HepG2 (cell line): Measurements from ENCODE around the gene ARHGAP19. TPM values are rescaled to one million over a fixed set of nuclear protein-coding genes. Genes with fewer than 3 reads are reported as not detected.

ENCODE experiments used
- CBX2 ChIP-seq, 2 experiments: fragments of 200-600 bp in 1 of 2; sonication (generic); formaldehyde crosslinking in 1 of 2; IDR thresholded peaks; 2 replicates each; pipeline versions ENCODE4 v1.7.0 to v1.8.1; 2018 to 2022; ENCODE audit warnings: low read depth in 2 of 2, low read length in 1 of 2, mild to moderate bottlenecking in 1 of 2, missing genetic modification reagents in 1 of 2
- HNF4A ChIP-seq: sonication (generic); formaldehyde crosslinking; IDR thresholded peaks from 2 replicates; pipeline ENCODE4 v1.4.0; 2020; ENCODE audit warnings: missing genetic modification reagents
- KAT7 ChIP-seq: IDR thresholded peaks from 2 replicates; pipeline ENCODE4 v1.6.1; 2018; ENCODE audit warnings: borderline replicate concordance, missing compliant biosample characterization
- KDM4B ChIP-seq: sonication (generic); formaldehyde crosslinking; IDR thresholded peaks from 2 replicates; pipeline ENCODE4 v1.4.0; 2020; ENCODE audit warnings: missing genetic modification reagents
- KDM6A ChIP-seq: IDR thresholded peaks from 2 replicates; pipeline ENCODE4 v1.6.1; 2016; ENCODE audit warnings: low read depth
- MAZ ChIP-seq, 2 experiments: sonication (generic) in 1 of 2; formaldehyde crosslinking in 1 of 2; IDR thresholded peaks; 2 replicates each; pipeline versions ENCODE4 v1.5.0 to v1.6.1; 2012 to 2020; ENCODE audit warnings: low read depth in 2 of 2, mild to moderate bottlenecking in 2 of 2, borderline replicate concordance in 1 of 2, improper control_type of control experiment in 1 of 2, low read length in 1 of 2, missing genetic modification reagents in 1 of 2, moderate library complexity in 1 of 2
- NCOA2 ChIP-seq: sonication (generic); formaldehyde crosslinking; IDR thresholded peaks from 2 replicates; pipeline ENCODE4 v1.8.0; 2022; ENCODE audit warnings: inconsistent platforms
- REL ChIP-seq: sonication (generic); formaldehyde crosslinking; conservative IDR thresholded peaks from 2 replicates; pipeline ENCODE4 v1.8.0; 2022; ENCODE audit warnings: mild to moderate bottlenecking, missing genetic modification reagents, moderate library complexity
- ZBTB7B ChIP-seq: sonication (generic); formaldehyde crosslinking; IDR thresholded peaks from 2 replicates; pipeline ENCODE4 v1.4.0; 2020; ENCODE audit warnings: missing genetic modification reagents
- ZFP37 ChIP-seq: sonication (generic); formaldehyde crosslinking; IDR thresholded peaks from 2 replicates; pipeline ENCODE4 v1.4.0; 2020; ENCODE audit warnings: missing genetic modification reagents, borderline replicate concordance
- ZFYVE20 ChIP-seq: sonication (generic); formaldehyde crosslinking; IDR thresholded peaks from 2 replicates; pipeline ENCODE4 v1.8.0; 2023; ENCODE audit warnings: low read depth, mild to moderate bottlenecking, moderate library complexity, missing genetic modification reagents, borderline replicate concordance
- ZNF138 ChIP-seq: sonication (generic); formaldehyde crosslinking; IDR thresholded peaks from 2 replicates; pipeline ENCODE4 v1.5.0; 2020; ENCODE audit warnings: mild to moderate bottlenecking, low read depth, missing genetic modification reagents
- ZNF558 ChIP-seq: sonication (generic); formaldehyde crosslinking; IDR thresholded peaks from 2 replicates; pipeline ENCODE4 v1.9.0; 2022; ENCODE audit warnings: mild to moderate bottlenecking, missing genetic modification reagents, borderline replicate concordance
- ZNF766 ChIP-seq: sonication (generic); formaldehyde crosslinking; IDR thresholded peaks from 2 replicates; pipeline ENCODE4 v1.5.0; 2020; ENCODE audit warnings: missing genetic modification reagents, borderline replicate concordance
- ZNF83 ChIP-seq: sonication (generic); formaldehyde crosslinking; IDR thresholded peaks from 2 replicates; pipeline ENCODE4 v1.4.0; 2020; ENCODE audit warnings: missing genetic modification reagents, mild to moderate bottlenecking, borderline replicate concordance
- polyA plus RNA-seq, 8 experiments: library from polyadenylated mRNA; depleted of rRNA in 3 of 8; stranded (reverse) in 7 of 8; unstranded in 1 of 8; fragments of >200 nt; fragmentation: Illumina TruSeq in 4 of 8; extraction: Trizol in 4 of 8; gene quantifications; 2 replicates each; pipeline versions ENCODE4 v1.2.1 to v1.2.3, GENCODE V29; 2011 to 2016; ENCODE audit warnings: low read depth in 4 of 8, missing spikeins in 1 of 8, mixed read lengths in 1 of 8; ENCODE audit not compliant: insufficient read depth in 1 of 8
- total RNA-seq, 5 experiments: library from RNA; depleted of rRNA; stranded (reverse); fragments of >200 nt; fragmentation: Illumina TruSeq; extraction: Trizol; gene quantifications; 2 replicates each; pipeline ENCODE4 v1.2.3, GENCODE V29; 2016; ENCODE audit warnings: low read depth in 1 of 5
- TF ChIP-seq, protein P1 (sequence below): sonication (generic); formaldehyde crosslinking; IDR thresholded peaks from 2 replicates; pipeline ENCODE4 v1.5.0; 2020; ENCODE audit warnings: mild to moderate bottlenecking, missing genetic modification reagents, borderline replicate concordance
- TF ChIP-seq, protein P2 (sequence below): sonication (generic); formaldehyde crosslinking; IDR thresholded peaks from 2 replicates; pipeline ENCODE4 v1.8.0; 2022; ENCODE audit warnings: missing genetic modification reagents, mild to moderate bottlenecking, moderate library complexity, borderline replicate concordance
- TF ChIP-seq, protein P3 (sequence below): sonication (generic); formaldehyde crosslinking; IDR thresholded peaks from 2 replicates; pipeline ENCODE4 v1.4.0; 2020; ENCODE audit warnings: missing genetic modification reagents

ARHGAP19 gene
- total and polyA plus RNA-seq, 2 of the 13 experiments (the other 11 are each of a cell fraction or from before 2014, with no cell fraction given): 7.6 to 10.0 TPM

DNA sequence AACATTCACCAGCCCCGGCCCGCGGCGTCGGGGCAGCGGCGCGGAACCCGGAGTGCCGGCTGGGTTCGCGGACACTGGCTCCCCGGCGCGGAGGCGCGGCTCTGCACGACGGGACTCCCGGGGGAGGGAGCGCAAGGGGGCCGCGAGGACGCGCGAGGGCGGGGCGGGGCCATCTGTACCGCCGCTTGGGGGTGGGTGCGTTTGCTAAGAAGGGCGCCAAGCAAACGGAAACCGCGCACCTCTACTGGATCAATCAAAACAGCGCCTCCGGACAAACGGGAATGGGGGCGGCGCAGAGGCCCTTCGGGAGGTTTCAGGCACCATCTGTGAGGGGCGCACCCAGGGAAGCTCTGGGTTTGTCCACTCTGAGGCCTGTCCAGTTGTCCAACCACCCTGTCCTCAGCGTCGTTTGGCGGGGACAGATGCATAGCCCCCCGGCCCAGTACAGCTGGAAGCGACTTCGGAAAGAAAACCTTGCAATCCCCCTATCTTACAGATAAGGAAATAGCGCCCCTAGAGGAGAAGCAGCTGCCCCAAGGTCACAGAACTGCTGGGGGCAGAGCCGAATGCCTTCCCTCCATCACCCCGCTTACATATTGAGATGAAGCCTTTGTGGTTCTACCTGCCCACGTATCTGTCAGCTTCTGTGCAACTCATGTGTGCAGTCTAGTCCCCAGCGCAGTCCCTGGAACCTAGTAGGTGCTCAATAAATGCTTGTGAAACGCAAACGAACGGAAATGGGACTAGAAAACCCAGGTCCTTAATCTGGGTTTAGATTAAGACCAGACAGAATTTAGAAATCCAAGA is 96.0 kb downstream of the ARHGAP19 start (continued):
- TF ChIP-seq KDM6A (CRISPR knock-in tag) (no peak), MAZ (IDR thresholded peaks at IDR 0.05; ENCODE audit: borderline replicate concordance, low read depth, low read length) (no peak), MAZ (CRISPR knock-in tag; IDR thresholded peaks at IDR 0.05; ENCODE audit: low read depth) (peak; percentile 51; the same call in 1 of the 2 replicates), KDM4B (CRISPR knock-in tag) (no peak), REL (no peak), ZNF138 (CRISPR knock-in tag) (no peak), ZFYVE20 (CRISPR knock-in tag) (no peak), HNF4A (CRISPR knock-in tag) (no peak), ZNF83 (CRISPR knock-in tag) (no peak), ZBTB7B (peak; percentile 28; the same call in 1 of the 2 replicates), NCOA2 (CRISPR knock-in tag) (0 out of 2 replicates have a peak, but pooled peaks have one; percentile 10), CBX2 (IDR thresholded peaks at IDR 0.05; ENCODE audit: low read depth, low read length) (no peak), CBX2 (CRISPR knock-in tag; IDR thresholded peaks at IDR 0.05; ENCODE audit: low read depth) (no peak), ZFP37 (CRISPR knock-in tag) (no peak), ZNF558 (CRISPR knock-in tag) (no peak), KAT7 (CRISPR knock-in tag) (no peak), ZNF766 (CRISPR knock-in tag) (no peak)
- TF ChIP-seq, protein P1, sequence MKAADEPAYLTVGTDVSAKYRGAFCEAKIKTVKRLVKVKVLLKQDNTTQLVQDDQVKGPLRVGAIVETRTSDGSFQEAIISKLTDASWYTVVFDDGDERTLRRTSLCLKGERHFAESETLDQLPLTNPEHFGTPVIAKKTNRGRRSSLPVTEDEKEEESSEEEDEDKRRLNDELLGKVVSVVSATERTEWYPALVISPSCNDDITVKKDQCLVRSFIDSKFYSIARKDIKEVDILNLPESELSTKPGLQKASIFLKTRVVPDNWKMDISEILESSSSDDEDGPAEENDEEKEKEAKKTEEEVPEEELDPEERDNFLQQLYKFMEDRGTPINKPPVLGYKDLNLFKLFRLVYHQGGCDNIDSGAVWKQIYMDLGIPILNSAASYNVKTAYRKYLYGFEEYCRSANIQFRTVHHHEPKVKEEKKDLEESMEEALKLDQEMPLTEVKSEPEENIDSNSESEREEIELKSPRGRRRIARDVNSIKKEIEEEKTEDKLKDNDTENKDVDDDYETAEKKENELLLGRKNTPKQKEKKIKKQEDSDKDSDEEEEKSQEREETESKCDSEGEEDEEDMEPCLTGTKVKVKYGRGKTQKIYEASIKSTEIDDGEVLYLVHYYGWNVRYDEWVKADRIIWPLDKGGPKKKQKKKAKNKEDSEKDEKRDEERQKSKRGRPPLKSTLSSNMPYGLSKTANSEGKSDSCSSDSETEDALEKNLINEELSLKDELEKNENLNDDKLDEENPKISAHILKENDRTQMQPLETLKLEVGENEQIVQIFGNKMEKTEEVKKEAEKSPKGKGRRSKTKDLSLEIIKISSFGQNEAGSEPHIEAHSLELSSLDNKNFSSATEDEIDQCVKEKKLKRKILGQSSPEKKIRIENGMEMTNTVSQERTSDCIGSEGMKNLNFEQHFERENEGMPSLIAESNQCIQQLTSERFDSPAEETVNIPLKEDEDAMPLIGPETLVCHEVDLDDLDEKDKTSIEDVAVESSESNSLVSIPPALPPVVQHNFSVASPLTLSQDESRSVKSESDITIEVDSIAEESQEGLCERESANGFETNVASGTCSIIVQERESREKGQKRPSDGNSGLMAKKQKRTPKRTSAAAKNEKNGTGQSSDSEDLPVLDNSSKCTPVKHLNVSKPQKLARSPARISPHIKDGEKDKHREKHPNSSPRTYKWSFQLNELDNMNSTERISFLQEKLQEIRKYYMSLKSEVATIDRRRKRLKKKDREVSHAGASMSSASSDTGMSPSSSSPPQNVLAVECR (CRISPR knock-in tag): peak; percentile 35; the same call in 1 of the 2 replicates
- TF ChIP-seq, protein P2, sequence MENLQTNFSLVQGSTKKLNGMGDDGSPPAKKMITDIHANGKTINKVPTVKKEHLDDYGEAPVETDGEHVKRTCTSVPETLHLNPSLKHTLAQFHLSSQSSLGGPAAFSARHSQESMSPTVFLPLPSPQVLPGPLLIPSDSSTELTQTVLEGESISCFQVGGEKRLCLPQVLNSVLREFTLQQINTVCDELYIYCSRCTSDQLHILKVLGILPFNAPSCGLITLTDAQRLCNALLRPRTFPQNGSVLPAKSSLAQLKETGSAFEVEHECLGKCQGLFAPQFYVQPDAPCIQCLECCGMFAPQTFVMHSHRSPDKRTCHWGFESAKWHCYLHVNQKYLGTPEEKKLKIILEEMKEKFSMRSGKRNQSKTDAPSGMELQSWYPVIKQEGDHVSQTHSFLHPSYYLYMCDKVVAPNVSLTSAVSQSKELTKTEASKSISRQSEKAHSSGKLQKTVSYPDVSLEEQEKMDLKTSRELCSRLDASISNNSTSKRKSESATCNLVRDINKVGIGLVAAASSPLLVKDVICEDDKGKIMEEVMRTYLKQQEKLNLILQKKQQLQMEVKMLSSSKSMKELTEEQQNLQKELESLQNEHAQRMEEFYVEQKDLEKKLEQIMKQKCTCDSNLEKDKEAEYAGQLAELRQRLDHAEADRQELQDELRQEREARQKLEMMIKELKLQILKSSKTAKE (CRISPR knock-in tag): no peak
- TF ChIP-seq, protein P3, sequence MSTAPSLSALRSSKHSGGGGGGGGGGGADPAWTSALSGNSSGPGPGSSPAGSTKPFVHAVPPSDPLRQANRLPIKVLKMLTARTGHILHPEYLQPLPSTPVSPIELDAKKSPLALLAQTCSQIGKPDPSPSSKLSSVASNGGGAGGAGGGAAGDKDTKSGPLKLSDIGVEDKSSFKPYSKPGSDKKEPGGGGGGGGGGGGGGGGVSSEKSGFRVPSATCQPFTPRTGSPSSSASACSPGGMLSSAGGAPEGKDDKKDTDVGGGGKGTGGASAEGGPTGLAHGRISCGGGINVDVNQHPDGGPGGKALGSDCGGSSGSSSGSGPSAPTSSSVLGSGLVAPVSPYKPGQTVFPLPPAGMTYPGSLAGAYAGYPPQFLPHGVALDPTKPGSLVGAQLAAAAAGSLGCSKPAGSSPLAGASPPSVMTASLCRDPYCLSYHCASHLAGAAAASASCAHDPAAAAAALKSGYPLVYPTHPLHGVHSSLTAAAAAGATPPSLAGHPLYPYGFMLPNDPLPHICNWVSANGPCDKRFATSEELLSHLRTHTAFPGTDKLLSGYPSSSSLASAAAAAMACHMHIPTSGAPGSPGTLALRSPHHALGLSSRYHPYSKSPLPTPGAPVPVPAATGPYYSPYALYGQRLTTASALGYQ (CRISPR knock-in tag): no peak
